Tibial nerve (tissue), 3 donors: ENCODE measurements around the gene TAGLN3.

Experiments
- CTCF ChIP-seq, 5 experiments: fragments of 200-600 bp in 3 of 5; fragments of 450-650 bp in 2 of 5; sonication (generic) in 3 of 5; IDR thresholded peaks; one replicate each; pipeline ENCODE4 v1.5.1; 2016 to 2019; ENCODE audit warnings: antibody characterized with exemption in 5 of 5, mild to moderate bottlenecking in 3 of 5, moderate library complexity in 2 of 5
- POLR2A ChIP-seq, 2 donors: fragments of 450-650 bp; IDR thresholded peaks; one replicate each; pipeline ENCODE4 v1.6.1; 2017; ENCODE audit warnings: antibody characterized with exemption in 2 of 2, mild to moderate bottlenecking in 2 of 2, moderate library complexity in 2 of 2

GRCh38 chr3:112002096-112002971 is 3.6 kb downstream of the TAGLN3 start:
- TF ChIP-seq CTCF (IDR thresholded peaks at IDR 0.05), result no peak
- no peak for TF ChIP-seq POLR2A (IDR thresholded peaks at IDR 0.05)
